Lower leg skin (tissue), 3 donors: ENCODE data around the gene SERINC3.

Experiments
- POLR2A ChIP-seq, 2 donors: fragments of 450-650 bp; IDR thresholded peaks; one replicate each; pipeline ENCODE4 v1.6.1; 2016 to 2017; ENCODE audit warnings: antibody characterized with exemption in 2 of 2, mild to moderate bottlenecking in 1 of 2, moderate library complexity in 1 of 2
- TF ChIP-seq, protein P1 (sequence below), 3 donors: fragments of 450-650 bp; IDR thresholded peaks; one replicate each; pipeline ENCODE4 v1.5.1; 2016; ENCODE audit warnings: antibody characterized with exemption in 3 of 3, mild to moderate bottlenecking in 3 of 3, moderate library complexity in 2 of 3

DNA sequence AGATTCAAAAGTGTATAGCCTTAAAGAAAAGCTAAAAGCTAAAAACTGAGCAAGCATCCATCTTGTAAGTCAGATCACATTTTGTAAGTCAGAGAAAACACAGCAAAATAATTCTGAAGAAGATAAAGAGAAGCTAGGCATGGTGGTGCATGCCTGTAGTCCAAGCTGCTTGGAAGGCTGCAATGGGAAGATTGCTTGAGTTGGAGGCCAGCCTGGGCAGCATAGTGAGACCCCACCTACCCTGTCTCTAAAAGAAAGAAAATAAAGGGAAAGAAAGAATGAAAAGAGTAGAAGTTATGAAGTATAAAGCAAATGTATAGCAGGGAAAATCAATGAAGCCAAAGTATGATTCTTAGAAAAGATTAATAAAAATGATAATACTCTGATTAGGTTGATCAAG, 40.0 kb upstream of the SERINC3 start:
- TF ChIP-seq, protein P1, sequence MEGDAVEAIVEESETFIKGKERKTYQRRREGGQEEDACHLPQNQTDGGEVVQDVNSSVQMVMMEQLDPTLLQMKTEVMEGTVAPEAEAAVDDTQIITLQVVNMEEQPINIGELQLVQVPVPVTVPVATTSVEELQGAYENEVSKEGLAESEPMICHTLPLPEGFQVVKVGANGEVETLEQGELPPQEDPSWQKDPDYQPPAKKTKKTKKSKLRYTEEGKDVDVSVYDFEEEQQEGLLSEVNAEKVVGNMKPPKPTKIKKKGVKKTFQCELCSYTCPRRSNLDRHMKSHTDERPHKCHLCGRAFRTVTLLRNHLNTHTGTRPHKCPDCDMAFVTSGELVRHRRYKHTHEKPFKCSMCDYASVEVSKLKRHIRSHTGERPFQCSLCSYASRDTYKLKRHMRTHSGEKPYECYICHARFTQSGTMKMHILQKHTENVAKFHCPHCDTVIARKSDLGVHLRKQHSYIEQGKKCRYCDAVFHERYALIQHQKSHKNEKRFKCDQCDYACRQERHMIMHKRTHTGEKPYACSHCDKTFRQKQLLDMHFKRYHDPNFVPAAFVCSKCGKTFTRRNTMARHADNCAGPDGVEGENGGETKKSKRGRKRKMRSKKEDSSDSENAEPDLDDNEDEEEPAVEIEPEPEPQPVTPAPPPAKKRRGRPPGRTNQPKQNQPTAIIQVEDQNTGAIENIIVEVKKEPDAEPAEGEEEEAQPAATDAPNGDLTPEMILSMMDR (IDR thresholded peaks at IDR 0.05) = no peak
- no peak for TF ChIP-seq POLR2A (IDR thresholded peaks at IDR 0.05)
